WERI-Rb-1 (cell line): ENCODE data around the gene ARHGAP20.

Source experiments
- DNase-seq: peaks from one replicate; pipeline ENCODE4 v3.0.0-alpha.2; 2020
- H3K27ac ChIP-seq: fragments of 250-450 bp; sonication (Bioruptor Pico); 2 replicates; pipeline ENCODE4 v1.5.1; 2020; ENCODE audit warnings: mild to moderate bottlenecking, moderate library complexity
- H3K27me3 ChIP-seq: fragments of 250-450 bp; sonication (Bioruptor Pico); 2 replicates; pipeline ENCODE4 v1.5.1; 2021; ENCODE audit warnings: mild to moderate bottlenecking, low read depth, moderate library complexity; ENCODE audit not compliant: insufficient read depth, severe bottlenecking
- H3K36me3 ChIP-seq: fragments of 250-450 bp; sonication (Bioruptor Pico); 2 replicates; pipeline ENCODE4 v1.5.1; 2020; ENCODE audit warnings: mild to moderate bottlenecking, moderate library complexity
- H3K4me3 ChIP-seq: 2 replicates; pipeline ENCODE4 v1.5.1; 2011; ENCODE audit warnings: low read depth, mild to moderate bottlenecking, control low read depth, low read length
- H3K9me3 ChIP-seq: fragments of 250-450 bp; sonication (Bioruptor Pico); 2 replicates; pipeline ENCODE4 v1.5.1; 2021; ENCODE audit warnings: mild to moderate bottlenecking, moderate library complexity; ENCODE audit not compliant: severe bottlenecking
- CTCF ChIP-seq: IDR thresholded peaks from 2 replicates; pipeline ENCODE4 v1.5.1; 2011; ENCODE audit warnings: low read depth, mild to moderate bottlenecking, control low read depth, inconsistent platforms, low read length

Gene ARHGAP20

GRCh38 chr11:110728883-110729282 is 16.6 kb upstream of the ARHGAP20 start:
- Histone ChIP-seq H3K27me3 (no peaks in the 10 kb centered on the region), H3K4me3 (no peak overlapping the region), H3K27ac (no peak overlapping the region), H3K9me3 (peaks cover 3% of the 10 kb centered on the region), H3K36me3 (no peaks in the 10 kb centered on the region)
- DNase-seq = no peak
- TF ChIP-seq CTCF = no peak

- no peak for DNase-seq
- Histone ChIP-seq H3K9me3 (peaks cover 3% of the 10 kb centered on the region), H3K27me3 (no peaks in the 10 kb centered on the region), H3K4me3 (no peak overlapping the region), H3K27ac (no peak overlapping the region), H3K36me3 (no peaks in the 10 kb centered on the region)
- no peak for TF ChIP-seq CTCF
Measured at GRCh38 chr11:110728476-110728875, 16.2 kb upstream of the ARHGAP20 start.

- TF ChIP-seq CTCF = no peak
Measured at GRCh38 chr11:110724358-110724757, 12.1 kb upstream of the ARHGAP20 start.

GRCh38 chr11:110720431-110721275 is 8.4 kb upstream of the ARHGAP20 start:
- H3K9me3 ChIP-seq = no peaks in the 10 kb centered on the region
- DNase-seq = no peak
- H3K4me3 ChIP-seq = no peak overlapping the region
- no peak for TF ChIP-seq CTCF
- no peak overlapping the region for H3K27ac ChIP-seq
- H3K36me3 ChIP-seq = no peaks in the 10 kb centered on the region
- no peaks in the 10 kb centered on the region for H3K27me3 ChIP-seq

More at GRCh38 chr11:110724358-110724757, 12.1 kb upstream of the ARHGAP20 start:
- Histone ChIP-seq H3K4me3 (no peak overlapping the region), H3K27ac (no peak overlapping the region), H3K27me3 (no peaks in the 10 kb centered on the region), H3K36me3 (no peaks in the 10 kb centered on the region), H3K9me3 (peaks cover 3% of the 10 kb centered on the region)
- no peak for DNase-seq

- Histone ChIP-seq H3K27me3 (no peaks in the 10 kb centered on the region), H3K9me3 (no peaks in the 10 kb centered on the region), H3K4me3 (no peak overlapping the region), H3K36me3 (no peaks in the 10 kb centered on the region), H3K27ac (no peak overlapping the region)
- no peak for DNase-seq
- no peak for TF ChIP-seq CTCF
Measured at GRCh38 chr11:110716361-110716760, 4.1 kb upstream of the ARHGAP20 start.

GRCh38 chr11:110715541-110715940 is 3.3 kb upstream of the ARHGAP20 start:
- no peaks in the 10 kb centered on the region for H3K27me3 ChIP-seq
- TF ChIP-seq CTCF = no peak
- no peak overlapping the region for H3K27ac ChIP-seq
- H3K36me3 ChIP-seq = no peaks in the 10 kb centered on the region
- no peak for DNase-seq
- H3K4me3 ChIP-seq = no peak overlapping the region
- H3K9me3 ChIP-seq = no peaks in the 10 kb centered on the region
